Sigmoid colon (tissue), 7 donors: ENCODE measurements around the gene STAT5B. TPM values are rescaled to one million over a fixed set of nuclear protein-coding genes. Genes with fewer than 3 reads are reported as not detected.

ENCODE experiments used
- DNase-seq: peaks from one replicate; pipeline ENCODE4 v3.0.0-alpha.2; 2019
- H3K27ac ChIP-seq, 4 donors: fragments of 200-600 bp; sonication (generic); one replicate each; pipeline ENCODE4 v1.5.1; 2016 to 2019; ENCODE audit warnings: mild to moderate bottlenecking in 1 of 4
- H3K27me3 ChIP-seq, 3 donors: fragments of 200-600 bp; sonication (generic); one replicate each; pipeline ENCODE4 v1.5.1; 2019; ENCODE audit warnings: mild to moderate bottlenecking in 1 of 3
- H3K36me3 ChIP-seq, 4 donors: fragments of 200-600 bp; sonication (generic); one replicate each; pipeline ENCODE4 v1.5.1; 2016 to 2019
- H3K4me1 ChIP-seq, 4 donors: fragments of 200-600 bp; sonication (generic); one replicate each; pipeline ENCODE4 v1.5.1; 2017 to 2019
- H3K4me3 ChIP-seq, 4 donors: fragments of 200-600 bp; sonication (generic); one replicate each; pipeline ENCODE4 v1.5.1; 2017 to 2019; ENCODE audit warnings: mild to moderate bottlenecking in 2 of 4, moderate library complexity in 1 of 4
- H3K9me3 ChIP-seq, 4 donors: fragments of 200-600 bp in 3 of 4; sonication (generic) in 3 of 4; one replicate each; pipeline versions ENCODE4 v1.5.1 to v1.6.1; 2013 to 2019
- CTCF ChIP-seq, 4 experiments: fragments of 450-650 bp in 3 of 4; fragments of 200-600 bp in 1 of 4; IDR thresholded peaks; one replicate each; pipeline ENCODE4 v1.5.1; 2016 to 2019; ENCODE audit warnings: antibody characterized with exemption in 4 of 4, mild to moderate bottlenecking in 3 of 4, moderate library complexity in 2 of 4
- EP300 ChIP-seq, 4 donors: sonication (generic); formaldehyde crosslinking; IDR thresholded peaks; one replicate each; pipeline ENCODE4 v1.6.1; 2017; ENCODE audit warnings: antibody characterized with exemption in 4 of 4
- POLR2A ChIP-seq, 2 donors: fragments of 450-650 bp; IDR thresholded peaks; one replicate each; pipeline ENCODE4 v1.6.1; 2016; ENCODE audit warnings: antibody characterized with exemption in 2 of 2, mild to moderate bottlenecking in 2 of 2, moderate library complexity in 2 of 2
- POLR2AphosphoS5 ChIP-seq, 4 donors: sonication (generic); formaldehyde crosslinking; IDR thresholded peaks; one replicate each; pipeline ENCODE4 v1.6.1; 2017; ENCODE audit warnings: antibody characterized with exemption in 4 of 4
- WGBS, 2 donors: extraction: QIAGEN DNeasy Blood & Tissue Kit; methylation state at CpG; one replicate each; pipeline ENCODE4 v1.1.7; 2013; 5-methylcytosine and 5-hydroxymethylcytosine counted together
- intact Hi-C: fragments of 100-400 bp; cut with DNase I; formaldehyde crosslinking; loops from one replicate; pipeline ENCODE4 v1.15.1; 2023
- polyA plus RNA-seq, 3 donors: library from polyadenylated mRNA; stranded (reverse); fragments of 200-250 nt; gene quantifications; one replicate each; pipeline ENCODE4 v1.2.3, GENCODE V29; 2013
- total RNA-seq, 4 donors: library from RNA; depleted of rRNA; stranded (reverse); fragments of >200 nt; gene quantifications; one replicate each; pipeline ENCODE4 v1.1.0, GENCODE V29; 2016
- donor health status: healthy with polysubstance abuse.
- donor health status: Bipolar disorder and iron deficiency.
- donor health status: healthy.

The STAT5B gene
- total and polyA plus RNA-seq, 7 donors, result 11.3 to 117 (median 93.5) TPM

DNA sequence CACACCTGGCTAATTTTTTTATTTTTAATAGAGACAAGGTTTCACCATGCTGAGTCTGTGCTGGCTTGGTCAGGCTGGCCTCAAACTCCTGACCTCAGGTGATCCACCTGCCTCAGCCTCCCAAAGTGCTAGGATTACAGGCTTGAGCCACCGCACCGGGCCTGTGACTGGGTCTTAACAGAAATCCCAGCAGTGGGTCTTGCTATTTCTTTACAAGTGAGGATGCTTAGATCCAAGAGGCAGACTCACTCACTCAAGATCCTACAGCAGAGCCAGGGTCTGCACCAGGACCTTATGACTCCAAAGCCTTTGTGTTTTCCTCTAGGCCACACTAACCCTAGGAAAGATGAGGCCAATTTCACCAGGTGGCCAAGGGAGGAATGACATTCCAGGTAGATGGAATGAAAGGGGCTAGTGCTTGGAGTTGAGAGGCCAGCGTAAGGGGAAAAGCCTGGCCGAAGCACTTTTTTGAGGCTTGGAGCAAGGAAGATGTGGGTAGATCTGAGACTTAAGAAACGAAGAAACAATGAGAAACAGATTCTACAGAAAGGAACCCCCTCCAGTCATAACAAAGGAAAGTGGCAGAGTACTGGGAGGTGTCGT, 6.4 kb upstream of the STAT5B start:
- Histone ChIP-seq H3K36me3 (no peaks in the 10 kb centered on the region), H3K4me3 (no peak overlapping the region), H3K27ac (no peak overlapping the region), H3K4me1 (peaks cover 0 to 15% (median 14%) of the 10 kb centered on the region in 4 donors), H3K27me3 (no peaks in the 10 kb centered on the region), H3K9me3 (no peaks in the 10 kb centered on the region)
- intact Hi-C loops, result no loop called here
- WGBS, 2 donors, result 90 to 96% methylated on average over 6 of the region's 6 CpGs
- TF ChIP-seq POLR2A (IDR thresholded peaks at IDR 0.05) (no peak), POLR2AphosphoS5 (IDR thresholded peaks at IDR 0.05) (no peak), EP300 (IDR thresholded peaks at IDR 0.05) (no peak), CTCF (IDR thresholded peaks at IDR 0.05) (no peak)
- peak; percentile 10 for DNase-seq

- intact Hi-C loops, result no loop called here
- 29 to 75% methylated on average over 7 of the region's 7 CpGs for WGBS, 2 donors
- H3K4me1 ChIP-seq, result peaks cover 0 to 14% (median 13%) of the 10 kb centered on the region in 4 donors
- no peak overlapping the region for H3K27ac ChIP-seq
- H3K36me3 ChIP-seq, result no peaks in the 10 kb centered on the region
- no peaks in the 10 kb centered on the region for H3K27me3 ChIP-seq
- no peaks in the 10 kb centered on the region for H3K9me3 ChIP-seq
- TF ChIP-seq POLR2A (IDR thresholded peaks at IDR 0.05), result no peak
- no peak for TF ChIP-seq EP300 (IDR thresholded peaks at IDR 0.05)
- no peak for TF ChIP-seq CTCF (IDR thresholded peaks at IDR 0.05)
- no peak for TF ChIP-seq POLR2AphosphoS5 (IDR thresholded peaks at IDR 0.05)
- peak; percentile 62 for DNase-seq
- no peak overlapping the region for H3K4me3 ChIP-seq
Observed at GRCh38 chr17:42281571-42282096, 5.4 kb upstream of the STAT5B start.

DNA sequence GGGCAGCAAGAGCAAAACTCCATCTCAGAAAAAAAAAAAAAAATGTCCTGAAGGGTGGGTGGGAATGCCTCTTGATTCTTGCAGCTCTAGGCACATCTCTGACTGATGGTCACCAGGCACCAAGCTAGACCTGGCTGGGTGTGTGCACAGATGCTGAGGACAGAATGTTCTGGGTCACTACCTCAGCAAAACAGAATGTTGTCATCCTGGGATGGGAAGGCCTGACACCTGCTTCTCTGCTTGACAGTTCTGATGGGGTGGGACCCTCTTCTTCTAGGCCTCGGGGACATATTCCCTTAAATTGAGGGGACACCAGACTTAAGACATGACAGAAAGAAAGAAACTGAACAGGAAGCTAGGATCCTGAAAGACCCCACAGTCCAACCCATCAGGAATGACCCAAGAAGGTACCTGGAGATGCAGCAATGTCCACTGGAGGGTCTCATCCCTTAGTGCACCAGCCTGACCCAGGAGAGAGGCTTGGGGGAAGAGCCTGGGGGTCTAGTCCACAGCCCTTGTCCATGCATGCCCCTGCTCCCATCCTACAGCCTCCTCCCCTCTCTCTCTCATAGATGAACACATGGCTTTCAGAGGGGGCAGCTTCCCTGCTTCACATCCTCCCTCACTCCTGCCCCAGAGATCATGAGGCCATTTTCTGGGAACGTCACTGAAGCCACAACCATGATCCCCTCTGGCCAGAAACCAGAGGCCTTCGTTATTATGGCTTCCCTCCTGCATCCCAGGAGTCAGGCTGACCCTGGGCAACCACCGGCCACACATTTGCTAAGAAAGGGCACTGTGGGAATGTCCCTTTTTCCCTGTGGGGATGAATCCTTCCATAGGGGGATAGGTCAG, 3.8 kb upstream of the STAT5B start:
- WGBS, 2 donors, result 89 to 93% methylated on average over 4 of the region's 4 CpGs
- Histone ChIP-seq H3K27ac (no peak overlapping the region), H3K36me3 (no peaks in the 10 kb centered on the region), H3K9me3 (no peaks in the 10 kb centered on the region), H3K27me3 (no peaks in the 10 kb centered on the region), H3K4me1 (peaks cover 0 to 16% (median 9%) of the 10 kb centered on the region in 4 donors), H3K4me3 (no peak overlapping the region)
- intact Hi-C loops, result no loop called here
- peak; percentile 60 for DNase-seq
- TF ChIP-seq CTCF (IDR thresholded peaks at IDR 0.05), result no peak

DNA sequence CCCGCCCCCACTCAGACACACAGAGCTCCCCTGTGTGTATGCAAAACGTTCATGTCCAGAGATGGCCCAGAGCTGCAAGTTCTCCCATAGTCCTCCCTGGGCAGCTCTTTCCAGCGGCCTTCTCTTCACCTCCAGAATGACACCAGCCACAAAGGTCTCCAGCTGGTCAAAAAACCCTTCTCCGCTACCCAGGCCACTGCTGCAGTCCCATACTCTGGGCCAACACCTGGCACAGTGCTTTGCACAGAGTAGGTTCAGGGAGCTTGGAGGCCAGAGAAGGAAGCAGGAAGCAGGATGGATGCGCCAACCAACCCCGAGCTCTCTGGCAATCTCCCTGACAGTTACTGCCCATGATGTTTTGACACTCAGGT, 1.1 kb upstream of the STAT5B start:
- no peak for TF ChIP-seq POLR2A (IDR thresholded peaks at IDR 0.05)
- no peak for TF ChIP-seq CTCF (IDR thresholded peaks at IDR 0.05)
- TF ChIP-seq POLR2AphosphoS5 (IDR thresholded peaks at IDR 0.05), result no peak
- TF ChIP-seq EP300 (IDR thresholded peaks at IDR 0.05), result no peak
- Histone ChIP-seq H3K27me3 (no peaks in the 10 kb centered on the region), H3K4me3 (peak overlapping the region in 3 of 4 donors; percentile 65 to 98 (median 70)), H3K36me3 (no peaks in the 10 kb centered on the region), H3K9me3 (no peaks in the 10 kb centered on the region), H3K4me1 (peaks cover 0 to 43% (median 36%) of the 10 kb centered on the region in 4 donors), H3K27ac (peak overlapping the region; percentile 84 to 94 (median 90))
- no peak for DNase-seq
- 57 to 59% methylated on average over 6 of the region's 6 CpGs for WGBS, 2 donors
- intact Hi-C loops, result no loop called here
